SK-N-MC (cell line): ENCODE results near the gene MED13L.
A peak's percentile ranks its signal among the peaks of the same experiment; 100 is the strongest.

ENCODE experiments used
- DNase-seq: peaks from one replicate; pipeline ENCODE4 v3.0.0-alpha.2; 2011; ENCODE audit warnings: low read depth, low spot score
- H3K27ac ChIP-seq: fragments of 200-600 bp; sonication (generic); 2 replicates; pipeline ENCODE4 v1.5.1; 2016; ENCODE audit warnings: mixed run types
- H3K36me3 ChIP-seq: fragments of 200-600 bp; sonication (generic); 2 replicates; pipeline ENCODE4 v1.6.1; 2017; ENCODE audit warnings: antibody characterized with exemption, low read length, mixed read lengths; ENCODE audit not compliant: insufficient read depth
- H3K4me3 ChIP-seq: fragments of 200-600 bp; sonication (generic); 2 replicates; pipeline ENCODE4 v1.5.1; 2016
- H3K9ac ChIP-seq: fragments of 200-600 bp; sonication (generic); 2 replicates; pipeline ENCODE4 v1.8.0; 2017; ENCODE audit warnings: mixed run types, mixed read lengths; ENCODE audit not compliant: insufficient read length
- H3K9me3 ChIP-seq: fragments of 200-600 bp; sonication (generic); 2 replicates; pipeline ENCODE4 v1.6.1; 2017; ENCODE audit warnings: low read depth, mild to moderate bottlenecking, antibody characterized with exemption, low read length, moderate library complexity, mixed read lengths
- EZH2 ChIP-seq: fragments of 200-600 bp; sonication (generic); IDR thresholded peaks from one replicate; pipeline ENCODE4 v1.6.1; 2017; ENCODE audit warnings: antibody characterized with exemption
- FOXP2 ChIP-seq: optimal IDR thresholded peaks from 2 replicates; pipeline ENCODE3; 2011; ENCODE audit warnings: mild to moderate bottlenecking, moderate library complexity; ENCODE audit not compliant: insufficient read depth; ENCODE audit errors: extremely low read length, control extremely low read depth
- POLR2AphosphoS5 ChIP-seq: IDR thresholded peaks from 2 replicates; pipeline ENCODE4 v1.6.1; 2012; ENCODE audit warnings: mild to moderate bottlenecking, low read depth, low read length, borderline replicate concordance

Gene MED13L

GRCh38 chr12:116277467-116278278 lies at the start of gene MED13L:
MED13L (minus strand) TSS chr12:116277693; CDS start chr12:116277131, 562 bp downstream.
- H3K27ac ChIP-seq: peak within 1 kb of the TSS; percentile 77; the same call in 1 of the 2 replicates

GRCh38 chr12:116325336-116325664 lies 47.8 kb upstream of the MED13L start:
- H3K27ac ChIP-seq: no peak overlapping the region
- no peak overlapping the region for H3K9ac ChIP-seq
- no peaks in the 10 kb centered on the region for H3K36me3 ChIP-seq
- no peaks in the 10 kb centered on the region for H3K9me3 ChIP-seq
- no peak for DNase-seq
- TF ChIP-seq FOXP2 (no peak), POLR2AphosphoS5 (no peak), EZH2 (no peak)
- no peak overlapping the region for H3K4me3 ChIP-seq

More at GRCh38 chr12:116277467-116278278, at the start of gene MED13L:
- H3K4me3 ChIP-seq: peak within 1 kb of the TSS; percentile 89
- no peaks in the 10 kb centered on the region for H3K9me3 ChIP-seq
- TF ChIP-seq EZH2: no peak
- TF ChIP-seq POLR2AphosphoS5: peak; percentile 27; the same call in 1 of the 2 replicates
- TF ChIP-seq FOXP2: no peak
- no peak for DNase-seq
- no peaks in the 10 kb centered on the region for H3K36me3 ChIP-seq
- peak within 1 kb of the TSS; percentile 67 for H3K9ac ChIP-seq

- Histone ChIP-seq H3K9me3 (no peaks in the 10 kb centered on the region), H3K9ac (no peak overlapping the region), H3K27ac (no peak overlapping the region), H3K36me3 (no peaks in the 10 kb centered on the region), H3K4me3 (no peak overlapping the region)
- DNase-seq: no peak
- no peak for TF ChIP-seq FOXP2
- TF ChIP-seq POLR2AphosphoS5: no peak
- no peak for TF ChIP-seq EZH2
Measured at GRCh38 chr12:116324654-116325335, 47.3 kb upstream of the MED13L start.

GRCh38 chr12:116323406-116324386 lies 46.2 kb upstream of the MED13L start:
- no peaks in the 10 kb centered on the region for H3K36me3 ChIP-seq
- no peak for DNase-seq
- no peak overlapping the region for H3K4me3 ChIP-seq
- no peak overlapping the region for H3K9ac ChIP-seq
- no peak overlapping the region for H3K27ac ChIP-seq
- H3K9me3 ChIP-seq: no peaks in the 10 kb centered on the region
- TF ChIP-seq EZH2: no peak
- no peak for TF ChIP-seq POLR2AphosphoS5
- no peak for TF ChIP-seq FOXP2

GRCh38 chr12:116321913-116322312 lies 44.4 kb upstream of the MED13L start:
- no peak for DNase-seq
- H3K9me3 ChIP-seq: no peaks in the 10 kb centered on the region
- no peak overlapping the region for H3K9ac ChIP-seq
- TF ChIP-seq FOXP2: no peak
- TF ChIP-seq POLR2AphosphoS5: no peak
- TF ChIP-seq EZH2: no peak
- no peak overlapping the region for H3K27ac ChIP-seq
- no peaks in the 10 kb centered on the region for H3K36me3 ChIP-seq
- H3K4me3 ChIP-seq: no peak overlapping the region

- no peaks in the 10 kb centered on the region for H3K9me3 ChIP-seq
- no peak overlapping the region for H3K27ac ChIP-seq
- no peak overlapping the region for H3K4me3 ChIP-seq
- no peak overlapping the region for H3K9ac ChIP-seq
- TF ChIP-seq POLR2AphosphoS5 (no peak), EZH2 (no peak), FOXP2 (no peak)
- no peak for DNase-seq
- no peaks in the 10 kb centered on the region for H3K36me3 ChIP-seq
Measured at GRCh38 chr12:116320791-116321217, 43.3 kb upstream of the MED13L start.

GRCh38 chr12:116319898-116320621 lies 42.6 kb upstream of the MED13L start:
- Histone ChIP-seq H3K9me3 (no peaks in the 10 kb centered on the region), H3K36me3 (no peaks in the 10 kb centered on the region), H3K9ac (no peak overlapping the region), H3K27ac (no peak overlapping the region), H3K4me3 (no peak overlapping the region)
- no peak for DNase-seq
- TF ChIP-seq FOXP2 (no peak), POLR2AphosphoS5 (no peak), EZH2 (no peak)
